HG03457 (cell line): ENCODE data around the gene MAP4K5.

Experiments
- ATAC-seq: cut with Tn5 transposase; IDR thresholded peaks from one replicate; pipeline ENCODE4 v1.9.1; 2021; ENCODE audit warnings: moderate number of reproducible peaks; ENCODE audit not compliant: unreplicated experiment

MAP4K5 gene

GRCh38 chr14:50373959-50374358 is 158.4 kb downstream of the MAP4K5 start:
- ATAC-seq = no peak

- no peak for ATAC-seq
These were observed 160.8 kb downstream of the MAP4K5 start for GRCh38 chr14:50371546-50371945.
